GM19328 (cell line): ENCODE measurements around the gene GJB3.
"Not testable (repeated sequence)": the region's sequence is repeated elsewhere in the genome, so short reads cannot be mapped to it uniquely, and the experiment has no call there.

Source experiments
- ATAC-seq: cut with Tn5 transposase; IDR thresholded peaks from one replicate; pipeline ENCODE4 v1.9.1; 2021; ENCODE audit warnings: mild to moderate bottlenecking, moderate library complexity; ENCODE audit not compliant: unreplicated experiment

The GJB3 gene

DNA sequence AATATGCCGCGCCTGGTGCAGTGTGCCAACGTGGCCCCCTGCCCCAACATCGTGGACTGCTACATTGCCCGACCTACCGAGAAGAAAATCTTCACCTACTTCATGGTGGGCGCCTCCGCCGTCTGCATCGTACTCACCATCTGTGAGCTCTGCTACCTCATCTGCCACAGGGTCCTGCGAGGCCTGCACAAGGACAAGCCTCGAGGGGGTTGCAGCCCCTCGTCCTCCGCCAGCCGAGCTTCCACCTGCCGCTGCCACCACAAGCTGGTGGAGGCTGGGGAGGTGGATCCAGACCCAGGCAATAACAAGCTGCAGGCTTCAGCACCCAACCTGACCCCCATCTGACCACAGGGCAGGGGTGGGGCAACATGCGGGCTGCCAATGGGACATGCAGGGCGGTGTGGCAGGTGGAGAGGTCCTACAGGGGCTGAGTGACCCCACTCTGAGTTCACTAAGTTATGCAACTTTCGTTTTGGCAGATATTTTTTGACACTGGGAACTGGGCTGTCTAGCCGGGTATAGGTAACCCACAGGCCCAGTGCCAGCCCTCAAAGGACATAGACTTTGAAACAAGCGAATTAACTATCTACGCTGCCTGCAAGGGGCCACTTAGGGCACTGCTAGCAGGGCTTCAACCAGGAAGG is 4.3 kb downstream of the GJB3 start:
- no peak for ATAC-seq

DNA sequence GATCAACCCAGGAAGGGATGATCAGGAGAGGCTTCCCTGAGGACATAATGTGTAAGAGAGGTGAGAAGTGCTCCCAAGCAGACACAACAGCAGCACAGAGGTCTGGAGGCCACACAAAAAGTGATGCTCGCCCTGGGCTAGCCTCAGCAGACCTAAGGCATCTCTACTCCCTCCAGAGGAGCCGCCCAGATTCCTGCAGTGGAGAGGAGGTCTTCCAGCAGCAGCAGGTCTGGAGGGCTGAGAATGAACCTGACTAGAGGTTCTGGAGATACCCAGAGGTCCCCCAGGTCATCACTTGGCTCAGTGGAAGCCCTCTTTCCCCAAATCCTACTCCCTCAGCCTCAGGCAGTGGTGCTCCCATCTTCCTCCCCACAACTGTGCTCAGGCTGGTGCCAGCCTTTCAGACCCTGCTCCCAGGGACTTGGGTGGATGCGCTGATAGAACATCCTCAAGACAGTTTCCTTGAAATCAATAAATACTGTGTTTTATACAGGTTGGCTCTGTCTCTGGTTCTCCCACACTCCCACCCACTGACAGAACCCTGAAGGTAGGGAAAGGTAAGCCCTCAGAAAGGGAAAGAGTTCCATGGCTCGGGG is 5.0 kb downstream of the GJB3 start:
- no peak for ATAC-seq

DNA sequence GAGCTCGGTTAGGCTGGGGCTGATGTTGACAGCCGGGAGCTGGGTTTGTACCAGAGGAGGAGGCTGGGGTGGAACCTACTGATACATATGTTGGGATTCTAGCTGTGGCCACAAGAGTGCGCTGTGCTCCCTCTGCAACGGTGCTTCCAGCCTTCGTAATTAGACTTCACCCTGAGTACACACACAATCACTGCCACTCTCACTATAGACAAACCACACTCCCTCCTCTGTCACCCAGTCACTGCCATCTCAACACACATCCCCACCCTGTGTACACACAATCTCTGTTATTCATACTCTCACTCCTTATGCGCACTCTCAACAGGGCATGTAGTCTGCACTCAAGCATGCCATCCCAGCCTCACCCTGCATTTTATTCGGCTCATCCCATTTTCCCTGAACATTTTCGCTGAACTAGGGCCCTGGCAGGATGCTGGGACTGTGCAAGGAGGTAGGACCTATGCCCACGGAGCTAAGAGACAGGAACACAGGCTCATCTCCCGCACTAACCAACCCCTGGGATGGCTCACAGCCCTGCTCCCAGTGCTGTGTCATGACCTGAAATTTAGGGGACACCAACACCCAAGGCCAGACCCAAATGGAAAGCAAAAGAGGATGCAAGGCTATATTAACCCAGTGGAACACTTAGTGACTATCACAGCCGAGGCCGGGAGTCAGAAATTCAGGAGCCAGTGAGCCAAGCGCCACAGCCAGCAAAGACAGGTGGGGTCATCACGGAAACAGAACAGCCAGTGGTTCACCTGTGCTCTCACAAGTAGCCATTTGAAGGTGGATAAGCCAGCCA is 5.7 kb downstream of the GJB3 start:
- ATAC-seq: no peak

DNA sequence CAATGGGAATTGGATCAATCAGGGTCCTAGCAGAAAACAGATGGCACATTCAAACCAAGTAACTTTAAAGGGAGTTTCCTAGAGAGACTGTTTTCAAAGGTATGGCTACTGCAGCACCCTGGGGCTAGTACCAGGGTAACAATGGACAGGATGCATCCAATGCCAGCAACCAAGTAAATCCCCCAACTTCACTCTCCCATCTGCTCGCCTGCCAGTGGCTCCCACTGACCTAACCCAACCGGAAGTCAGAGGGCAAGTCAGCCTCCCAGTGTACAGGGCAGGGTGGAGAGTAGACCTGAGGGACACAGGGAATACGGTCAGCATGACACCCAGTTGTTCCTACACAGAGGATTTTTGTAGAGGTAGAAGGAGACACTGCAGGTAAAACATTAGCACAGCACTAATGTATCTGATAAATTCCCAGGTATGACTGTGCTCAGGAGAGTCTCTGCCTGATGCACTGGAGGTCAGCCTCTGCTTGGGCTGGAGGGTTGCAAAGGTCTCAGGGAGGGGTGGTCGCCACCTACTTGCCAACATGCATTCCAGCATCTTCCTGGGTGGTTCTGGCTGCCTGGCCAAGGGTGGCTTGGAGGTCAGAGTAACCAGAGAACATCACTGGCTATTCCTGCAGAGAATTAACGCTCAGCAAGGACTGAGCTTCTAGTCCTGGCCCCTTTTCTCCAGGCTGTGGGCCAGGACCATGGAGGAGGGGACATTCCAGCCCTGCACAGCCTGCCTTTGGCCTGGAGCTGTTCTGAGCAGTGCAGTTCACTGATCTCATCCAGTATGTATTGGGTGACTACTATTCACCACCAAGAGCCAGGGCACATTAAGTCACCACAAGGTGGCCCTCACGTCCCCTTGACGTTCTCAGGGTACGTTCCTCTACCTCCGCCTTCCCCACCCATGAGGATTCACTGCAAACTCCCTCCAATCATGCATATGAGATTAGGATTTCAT is 6.7 kb downstream of the GJB3 start:
- ATAC-seq: no peak

DNA sequence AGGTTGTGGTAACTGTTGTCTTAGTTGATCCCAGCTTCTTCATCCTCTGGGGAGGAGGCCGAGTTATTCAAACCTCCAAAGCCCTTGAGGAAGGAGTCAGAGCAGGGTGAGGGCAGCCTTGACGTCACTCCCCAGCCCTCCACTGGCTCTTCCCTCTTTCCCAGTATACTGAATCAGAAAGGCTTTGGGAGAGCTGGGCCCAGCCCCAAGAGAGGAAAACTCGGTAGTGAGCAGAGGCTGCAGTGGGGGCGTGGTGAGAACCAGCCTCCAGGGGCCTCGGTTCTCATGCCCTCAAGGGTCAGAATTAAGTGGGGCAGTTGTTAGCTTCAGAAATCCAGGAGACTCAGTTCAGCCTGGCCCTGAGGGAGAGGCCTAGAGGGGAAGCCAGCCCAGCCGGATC is 10.0 kb downstream of the GJB3 start:
- no peak for ATAC-seq

DNA sequence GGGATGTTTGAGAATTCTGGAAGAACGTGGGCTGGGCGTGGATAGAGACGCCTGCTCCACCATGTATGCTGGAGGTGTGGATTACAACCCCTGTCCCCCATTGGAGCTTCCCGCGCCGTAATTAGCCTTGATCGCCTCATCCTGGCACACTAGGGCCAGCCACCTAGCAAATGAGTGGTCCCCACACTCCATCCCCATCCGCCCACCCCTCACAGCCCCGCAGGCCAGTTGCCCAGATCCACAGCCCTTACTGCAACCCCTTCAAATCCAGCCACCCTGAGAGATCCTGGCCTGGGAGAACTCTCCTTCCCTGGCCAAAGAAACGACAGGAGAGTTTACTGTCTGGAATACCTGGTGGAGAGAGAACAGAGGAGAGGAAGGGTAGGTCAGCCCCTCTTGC is 11.4 kb downstream of the GJB3 start:
- ATAC-seq: no peak

DNA sequence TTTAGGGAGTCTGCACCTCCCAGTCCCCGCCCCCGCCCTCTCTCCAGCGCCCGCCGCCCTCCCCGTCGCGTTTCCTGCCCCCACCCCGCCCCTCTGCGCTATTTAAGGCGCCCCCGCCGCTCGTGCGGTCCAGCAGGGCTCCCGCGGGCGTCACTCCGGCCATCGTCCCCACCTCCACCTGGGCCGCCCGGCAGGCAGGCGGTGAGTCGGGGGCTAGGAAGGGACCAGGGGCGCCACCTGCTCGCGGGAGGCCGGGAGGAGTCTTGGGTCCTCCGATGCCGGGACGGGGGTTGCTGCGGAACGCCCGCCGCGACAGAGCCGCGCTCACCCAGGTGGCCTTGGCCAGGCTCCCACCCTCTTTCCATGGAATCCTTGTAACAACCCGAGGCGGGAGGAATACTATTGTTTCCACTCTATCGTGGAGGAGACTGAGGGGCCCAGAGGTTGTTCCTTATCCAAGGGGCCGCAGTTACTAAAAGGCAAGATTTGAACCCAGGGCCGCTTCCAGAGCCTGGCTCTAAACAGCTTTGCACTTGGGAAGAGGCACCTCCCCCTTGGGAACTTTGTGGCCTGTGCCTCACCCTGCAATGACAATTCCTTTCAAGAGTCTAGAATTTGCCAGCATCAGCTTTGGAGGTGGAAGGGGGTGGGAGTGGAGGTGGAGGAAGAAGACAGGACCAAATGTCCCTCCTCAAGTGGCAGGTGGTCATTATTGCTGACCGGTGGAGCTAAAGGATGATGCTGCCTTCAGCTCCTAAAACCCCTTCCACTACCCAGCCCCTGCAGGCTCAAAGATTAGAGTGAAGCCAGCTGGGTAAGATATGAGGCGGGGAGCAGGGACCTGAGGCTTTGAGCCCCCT is 12.1 kb downstream of the GJB3 start, which contains the start of gene GJA4:
TSS of gene GJA4 (plus strand) at position 132 of the 860 bp plus-strand sequence. CDS start 1,215 bp downstream, outside the sequence.
- no peak for ATAC-seq

DNA sequence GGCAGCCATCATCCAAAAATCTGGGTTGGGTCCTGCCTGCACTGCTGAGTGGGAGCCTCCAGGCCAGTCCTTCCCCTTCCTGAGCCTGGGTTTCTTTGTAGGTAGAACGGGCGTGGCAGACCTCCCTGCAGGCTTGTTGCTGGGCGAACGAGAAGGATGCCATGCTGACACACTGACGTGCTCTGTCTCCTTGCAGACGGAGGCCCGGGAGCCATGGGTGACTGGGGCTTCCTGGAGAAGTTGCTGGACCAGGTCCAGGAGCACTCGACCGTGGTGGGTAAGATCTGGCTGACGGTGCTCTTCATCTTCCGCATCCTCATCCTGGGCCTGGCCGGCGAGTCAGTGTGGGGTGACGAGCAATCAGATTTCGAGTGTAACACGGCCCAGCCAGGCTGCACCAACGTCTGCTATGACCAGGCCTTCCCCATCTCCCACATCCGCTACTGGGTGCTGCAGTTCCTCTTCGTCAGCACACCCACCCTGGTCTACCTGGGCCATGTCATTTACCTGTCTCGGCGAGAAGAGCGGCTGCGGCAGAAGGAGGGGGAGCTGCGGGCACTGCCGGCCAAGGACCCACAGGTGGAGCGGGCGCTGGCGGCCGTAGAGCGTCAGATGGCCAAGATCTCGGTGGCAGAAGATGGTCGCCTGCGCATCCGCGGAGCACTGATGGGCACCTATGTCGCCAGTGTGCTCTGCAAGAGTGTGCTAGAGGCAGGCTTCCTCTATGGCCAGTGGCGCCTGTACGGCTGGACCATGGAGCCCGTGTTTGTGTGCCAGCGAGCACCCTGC is 13.2 kb downstream of the GJB3 start:
- no peak for ATAC-seq

DNA sequence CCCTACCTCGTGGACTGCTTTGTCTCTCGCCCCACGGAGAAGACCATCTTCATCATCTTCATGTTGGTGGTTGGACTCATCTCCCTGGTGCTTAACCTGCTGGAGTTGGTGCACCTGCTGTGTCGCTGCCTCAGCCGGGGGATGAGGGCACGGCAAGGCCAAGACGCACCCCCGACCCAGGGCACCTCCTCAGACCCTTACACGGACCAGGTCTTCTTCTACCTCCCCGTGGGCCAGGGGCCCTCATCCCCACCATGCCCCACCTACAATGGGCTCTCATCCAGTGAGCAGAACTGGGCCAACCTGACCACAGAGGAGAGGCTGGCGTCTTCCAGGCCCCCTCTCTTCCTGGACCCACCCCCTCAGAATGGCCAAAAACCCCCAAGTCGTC is 13.8 kb downstream of the GJB3 start:
- no peak for ATAC-seq

DNA sequence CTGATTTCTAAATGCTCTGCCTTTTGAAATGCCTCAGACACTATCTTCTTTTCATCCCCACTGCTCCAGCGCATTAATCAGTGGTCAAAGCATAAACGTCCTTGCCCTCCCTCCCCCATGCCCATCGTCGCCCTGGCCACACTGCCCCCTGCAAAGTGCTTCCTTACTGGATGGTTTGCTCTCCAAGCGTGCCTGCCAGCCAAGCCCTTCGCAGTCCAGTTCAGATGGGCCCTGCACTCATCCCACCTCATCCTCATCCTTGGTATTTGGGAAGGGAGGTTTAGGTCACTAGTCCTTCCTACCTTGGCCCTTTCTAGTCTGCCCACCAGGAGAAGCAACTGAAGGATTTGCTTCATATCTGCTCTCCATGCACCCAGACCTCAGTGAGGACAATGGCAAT is 14.9 kb downstream of the GJB3 start:
- ATAC-seq: no peak

DNA sequence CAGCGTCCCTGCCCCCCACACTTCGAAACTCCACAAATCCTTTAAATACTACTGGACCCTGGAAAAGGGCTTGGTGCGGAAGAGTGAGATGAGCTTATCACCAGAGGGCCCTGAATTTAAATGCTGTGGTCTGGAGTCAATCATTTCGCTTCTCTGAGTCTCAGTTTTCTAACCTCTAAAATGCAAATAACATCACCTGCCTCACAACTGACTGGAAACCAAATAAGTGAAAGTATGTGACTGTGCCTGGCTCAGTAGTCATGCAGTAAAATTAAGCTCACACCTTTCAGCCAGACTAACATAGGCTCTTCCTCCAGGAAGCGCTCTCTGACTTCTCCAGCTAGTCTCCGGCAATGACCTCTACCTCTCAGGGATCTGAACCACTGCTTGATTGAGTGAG is 16.0 kb downstream of the GJB3 start:
- ATAC-seq: no peak

DNA sequence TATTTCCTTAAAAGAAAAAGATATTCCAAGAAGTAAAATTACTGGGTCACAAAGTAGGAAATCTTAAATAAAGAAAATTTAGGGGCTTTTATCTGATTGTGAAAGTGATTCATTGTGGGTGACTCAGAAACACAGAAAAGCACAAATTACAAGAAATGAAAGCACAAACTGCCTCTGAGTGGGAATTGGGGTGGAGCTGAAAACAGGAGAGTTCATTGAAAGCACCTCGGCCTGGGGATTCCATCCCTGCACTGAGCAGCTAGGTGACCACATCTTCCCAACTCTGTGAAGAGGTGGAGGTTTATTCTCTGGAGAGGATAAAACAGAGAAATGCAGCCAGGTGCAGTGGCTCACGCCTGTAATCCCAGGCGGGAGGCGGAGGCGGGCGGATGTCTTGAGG is 19.2 kb downstream of the GJB3 start:
- no peak for ATAC-seq

DNA sequence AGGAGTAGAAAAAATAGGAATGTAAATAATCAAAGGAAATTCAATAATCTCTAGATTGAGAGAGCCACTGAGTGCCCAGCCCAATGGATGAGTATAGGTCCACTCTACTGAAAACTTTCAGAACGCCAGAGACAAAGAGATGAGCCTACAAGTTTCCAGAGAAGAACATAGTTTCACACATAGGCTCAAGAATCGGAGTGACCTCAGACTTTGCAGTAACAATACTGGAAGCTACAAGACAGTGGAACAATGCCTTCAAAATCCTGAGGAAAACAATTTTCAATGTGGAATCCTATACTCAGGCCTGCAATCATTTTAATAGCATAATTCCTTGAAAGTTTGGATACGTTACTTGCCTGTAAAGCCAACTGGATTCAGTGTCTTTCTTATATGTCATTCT is 22.8 kb downstream of the GJB3 start:
- ATAC-seq: no peak

DNA sequence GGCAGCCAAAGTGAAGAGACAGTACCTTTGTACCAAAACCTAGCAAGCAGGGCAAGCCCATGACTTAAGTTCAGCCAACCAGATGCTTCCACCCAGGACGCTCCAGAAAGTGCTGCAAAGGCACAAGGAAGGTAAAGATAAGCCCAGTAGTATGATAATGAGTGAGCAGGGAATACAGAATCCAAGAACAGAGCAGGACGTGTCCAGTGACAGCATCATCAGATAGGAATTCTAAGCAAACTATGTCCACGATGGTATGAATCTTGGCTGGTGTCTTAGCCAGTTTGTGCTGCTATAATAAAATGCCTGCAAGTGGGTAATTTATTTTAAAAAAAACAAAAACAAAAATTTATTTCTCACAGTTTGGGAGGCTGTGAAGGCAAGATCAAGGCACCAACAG is 25.4 kb downstream of the GJB3 start:
- ATAC-seq: no peak

DNA sequence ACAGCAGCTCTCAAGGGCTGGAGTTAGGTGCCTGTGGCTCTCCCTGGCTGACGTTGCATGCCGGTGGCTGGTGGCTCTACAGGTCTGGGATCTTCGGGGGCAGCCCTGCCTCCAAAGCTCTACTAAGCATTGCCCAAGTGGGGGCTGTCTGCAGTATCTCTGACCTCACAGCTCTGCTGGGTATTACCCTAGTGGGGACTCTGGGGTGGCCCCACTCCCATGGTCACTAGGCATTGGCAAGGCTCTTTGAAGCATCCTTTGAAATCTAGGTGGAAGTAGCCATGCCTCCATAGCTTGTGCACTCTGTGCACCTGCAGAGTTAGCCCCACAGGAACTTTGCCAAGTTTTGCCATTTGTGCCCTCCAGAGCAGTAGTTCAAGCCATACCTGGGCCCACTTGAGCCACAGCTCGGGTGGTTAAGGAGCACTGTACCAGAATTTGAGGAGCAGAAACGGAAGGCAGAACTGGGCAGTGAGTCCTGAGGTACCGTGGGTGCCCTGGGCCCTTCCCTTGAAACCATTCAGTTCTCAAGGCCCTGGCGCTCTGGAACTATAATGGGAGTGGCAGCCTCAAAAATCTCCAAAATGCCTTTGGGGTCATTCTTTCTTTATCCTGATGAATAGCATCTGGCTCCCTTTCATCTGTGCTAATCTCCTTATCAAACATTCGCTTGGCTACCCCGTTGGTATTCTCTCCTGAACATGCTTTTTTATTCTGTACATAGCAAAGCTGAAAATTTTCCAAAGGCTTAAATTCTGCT is 27.2 kb downstream of the GJB3 start:
- ATAC-seq: no peak

DNA sequence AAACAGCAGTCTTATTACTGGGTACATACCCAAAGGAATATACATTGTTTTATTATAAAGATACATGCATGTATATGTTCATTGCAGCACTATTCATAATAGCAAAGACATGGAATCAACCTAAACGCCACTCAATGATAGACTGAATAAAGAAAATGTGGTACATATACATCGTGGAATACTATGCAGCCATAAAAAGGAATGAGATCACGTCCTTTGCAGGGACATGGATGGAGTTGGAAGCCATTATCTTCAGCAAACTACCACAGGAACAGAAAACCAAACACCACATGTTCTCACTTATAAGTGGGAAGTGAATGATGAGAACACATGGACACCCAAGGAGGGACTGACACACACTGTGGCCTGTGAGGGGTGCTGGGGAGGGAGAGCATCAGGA is 29.8 kb downstream of the GJB3 start:
- ATAC-seq: not testable (repeated sequence)

DNA sequence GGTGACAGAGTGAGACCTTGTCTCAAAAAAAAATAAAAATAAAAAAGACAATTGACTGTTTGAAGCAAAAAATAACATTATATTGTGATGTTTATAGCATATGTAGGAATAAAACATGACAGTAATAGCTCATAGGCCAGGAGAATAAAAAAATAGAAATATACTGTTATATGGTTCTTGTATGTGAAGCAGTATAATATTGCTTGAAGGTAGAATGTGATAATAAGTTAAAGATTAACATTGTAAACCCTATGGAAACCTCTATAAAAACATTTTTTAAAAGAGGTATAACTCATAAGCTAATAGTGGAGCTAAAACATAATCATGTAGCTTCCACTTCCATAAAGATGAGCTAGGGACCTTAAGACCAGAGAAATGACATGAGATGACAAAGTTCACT is 35.3 kb downstream of the GJB3 start:
- ATAC-seq: no peak

DNA sequence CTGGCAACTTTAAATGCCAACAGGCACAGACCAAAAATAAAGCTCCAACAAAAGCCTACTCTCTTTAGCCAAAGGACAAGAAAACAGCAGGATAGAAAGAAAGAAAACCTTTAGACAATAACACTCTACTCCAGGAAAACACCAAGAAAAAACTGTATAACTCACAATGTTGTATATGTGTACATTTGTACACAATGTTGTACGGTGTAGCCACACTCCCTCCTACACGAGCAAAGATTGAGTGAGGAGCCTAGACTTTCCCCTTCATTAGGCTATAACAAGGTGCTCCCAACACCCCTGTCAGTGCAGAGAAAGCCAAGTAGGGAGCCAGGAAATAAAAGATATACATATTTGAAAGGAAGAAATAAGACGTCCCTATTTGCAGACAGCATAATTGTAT is 35.8 kb downstream of the GJB3 start:
- ATAC-seq: no peak

DNA sequence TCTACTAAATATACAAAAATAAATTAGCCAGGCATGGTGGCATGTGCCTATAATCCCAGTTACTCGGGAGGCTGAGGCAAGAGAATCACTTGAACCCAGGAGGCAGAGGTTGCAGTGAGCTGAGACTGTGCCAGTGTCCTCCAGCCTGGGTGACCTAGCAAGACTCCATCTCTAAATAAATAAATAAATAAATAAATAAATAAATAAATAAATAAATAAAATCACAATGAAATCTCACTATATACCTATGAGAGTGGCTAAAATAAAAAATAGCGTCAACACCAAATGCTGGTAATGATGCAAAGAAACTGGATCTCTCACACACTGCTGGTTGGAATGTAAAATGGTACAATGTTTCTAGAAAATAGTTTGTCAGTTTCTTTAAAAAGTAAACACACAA is 37.8 kb downstream of the GJB3 start:
- ATAC-seq: not testable (repeated sequence)
